SK-N-SH treated with all-trans-retinoic acid at 6 μM for 48 hours (cell line): ENCODE measurements around the gene GPATCH1.

Experiments used
- ARNTL ChIP-seq: fragments of 450-650 bp; formaldehyde crosslinking; IDR thresholded peaks from 2 replicates; pipeline ENCODE4 v1.5.0; 2020; ENCODE audit warnings: low read depth, mild to moderate bottlenecking, moderate library complexity, borderline replicate concordance
- CREB5 ChIP-seq: fragments of 250-450 bp; sonication (Bioruptor Pico); IDR thresholded peaks from 2 replicates; pipeline ENCODE4 v1.5.1; 2020; ENCODE audit warnings: low read depth, mild to moderate bottlenecking, moderate library complexity
- TSHZ2 ChIP-seq: fragments of 250-450 bp; sonication (Bioruptor Pico); IDR thresholded peaks from 2 replicates; pipeline ENCODE4 v1.5.0; 2020; ENCODE audit warnings: mild to moderate bottlenecking, moderate library complexity

- TF ChIP-seq ARNTL (CRISPR knock-in tag) (no peak), TSHZ2 (CRISPR knock-in tag) (no peak), CREB5 (CRISPR knock-in tag) (no peak)
These were observed 82.5 kb downstream of the GPATCH1 start for GRCh38 chr19:33163481-33163880.
